ENCODE data around the gene MKRN2OS.
A peak's percentile ranks its signal among the peaks of the same experiment; 100 is the strongest.
"Not testable (repeated sequence)": the region's sequence is repeated elsewhere in the genome, so short reads cannot be mapped to it uniquely, and the experiment has no call there.

The MKRN2OS gene

GRCh38 chr3:12544652-12545472 lies 437 bp downstream of the MKRN2OS start:
- DNase-seq (ENCODE audit: extremely low read depth, insufficient read length), result no peak
- H3K27me3 ChIP-seq (replicated peaks; ENCODE audit: control insufficient read depth, insufficient read depth, low read length), result no peaks in the 10 kb centered on the region
- H3K36me3 ChIP-seq (ENCODE audit: control insufficient read depth, insufficient read depth, low read length), result no peaks in the 10 kb centered on the region; the same call in none of the 2 replicates
- H3K4me3 ChIP-seq (replicated peaks; ENCODE audit: low read depth, low read length), result no peak overlapping the region
- TF ChIP-seq CTCF (IDR thresholded peaks at IDR 0.05; ENCODE audit: insufficient read depth, low read length, poor library complexity, severe bottlenecking), result no peak

GRCh38 chr3:12543497-12543896 lies 1.8 kb downstream of the MKRN2OS start:
- not testable (repeated sequence) for H3K27me3 ChIP-seq (replicated peaks; ENCODE audit: control insufficient read depth, insufficient read depth, low read length); H3K36me3 ChIP-seq (ENCODE audit: control insufficient read depth, insufficient read depth, low read length); H3K4me3 ChIP-seq (replicated peaks; ENCODE audit: low read depth, low read length); DNase-seq (ENCODE audit: extremely low read depth, insufficient read length)

GRCh38 chr3:12541625-12542024 lies 3.7 kb downstream of the MKRN2OS start:
- Histone ChIP-seq H3K36me3 (ENCODE audit: control insufficient read depth, insufficient read depth, low read length) (no peaks in the 10 kb centered on the region; the same call in none of the 2 replicates), H3K27me3 (replicated peaks; ENCODE audit: control insufficient read depth, insufficient read depth, low read length) (no peaks in the 10 kb centered on the region), H3K4me3 (replicated peaks; ENCODE audit: low read depth, low read length) (no peak overlapping the region)
- TF ChIP-seq CTCF (IDR thresholded peaks at IDR 0.05; ENCODE audit: insufficient read depth, low read length, poor library complexity, severe bottlenecking), result peak; percentile 46
- no peak for DNase-seq (ENCODE audit: extremely low read depth, insufficient read length)

- no peaks in the 10 kb centered on the region for H3K27me3 ChIP-seq (replicated peaks; ENCODE audit: control insufficient read depth, insufficient read depth, low read length)
- TF ChIP-seq CTCF (IDR thresholded peaks at IDR 0.05; ENCODE audit: insufficient read depth, low read length, poor library complexity, severe bottlenecking), result no peak
- H3K36me3 ChIP-seq (ENCODE audit: control insufficient read depth, insufficient read depth, low read length), result no peaks in the 10 kb centered on the region; the same call in 1 of the 2 replicates
- no peak overlapping the region for H3K4me3 ChIP-seq (replicated peaks; ENCODE audit: low read depth, low read length)
- no peak for DNase-seq (ENCODE audit: extremely low read depth, insufficient read length)
Measured at GRCh38 chr3:12536423-12536822, 8.9 kb downstream of the MKRN2OS start.

GRCh38 chr3:12532182-12532581 lies 13.1 kb downstream of the MKRN2OS start:
- no peaks in the 10 kb centered on the region; the same call in 1 of the 2 replicates for H3K36me3 ChIP-seq (ENCODE audit: control insufficient read depth, insufficient read depth, low read length)
- no peaks in the 10 kb centered on the region for H3K27me3 ChIP-seq (replicated peaks; ENCODE audit: control insufficient read depth, insufficient read depth, low read length)
- no peak overlapping the region for H3K4me3 ChIP-seq (replicated peaks; ENCODE audit: low read depth, low read length)
- DNase-seq (ENCODE audit: extremely low read depth, insufficient read length), result no peak
- TF ChIP-seq CTCF (IDR thresholded peaks at IDR 0.05; ENCODE audit: insufficient read depth, low read length, poor library complexity, severe bottlenecking), result no peak

GRCh38 chr3:12527757-12528143 lies 17.5 kb downstream of the MKRN2OS start:
- Histone ChIP-seq H3K36me3 (ENCODE audit: control insufficient read depth, insufficient read depth, low read length) (no peaks in the 10 kb centered on the region; the same call in none of the 2 replicates), H3K27me3 (replicated peaks; ENCODE audit: control insufficient read depth, insufficient read depth, low read length) (no peaks in the 10 kb centered on the region), H3K4me3 (replicated peaks; ENCODE audit: low read depth, low read length) (no peak overlapping the region)
- TF ChIP-seq CTCF (IDR thresholded peaks at IDR 0.05; ENCODE audit: insufficient read depth, low read length, poor library complexity, severe bottlenecking), result no peak
- DNase-seq (ENCODE audit: extremely low read depth, insufficient read length), result no peak
